ENCODE data around the gene GMFB. TPM values are rescaled to one million over a fixed set of nuclear protein-coding genes. Genes with fewer than 3 reads are reported as not detected.

The GMFB gene
- total RNA-seq, 1 experiment from 2014 or later, result 79.2 TPM

DNA sequence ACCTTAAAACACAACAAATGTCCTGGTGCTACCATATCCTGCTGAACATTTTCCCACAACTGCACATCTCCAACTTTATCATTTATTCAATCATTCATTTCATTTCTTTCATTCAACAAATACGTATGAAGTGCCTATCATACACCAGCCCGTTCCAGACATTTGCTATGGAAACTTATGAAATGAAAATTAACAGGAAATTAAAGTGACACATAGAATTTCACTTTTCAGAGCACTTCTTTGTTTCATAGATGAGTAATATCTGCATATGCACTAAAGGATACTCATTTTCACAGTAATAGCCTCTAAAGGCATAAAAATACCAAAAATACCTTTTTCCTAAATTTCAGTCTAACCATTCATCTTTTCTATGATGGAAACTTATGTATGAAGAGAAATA lies 60.3 kb downstream of the GMFB start:
- no peak overlapping the region for H2BK120ac ChIP-seq (ENCODE audit: low read depth, low read length, poor library complexity, severe bottlenecking)
- H3K4me3 Mint-ChIP-seq, result no peak overlapping the region
- peaks cover 4% of the 10 kb centered on the region; the same call in 1 of the 2 replicates for H3K79me2 ChIP-seq (ENCODE audit: insufficient read depth, low read length)
- H3K4ac ChIP-seq (ENCODE audit: low read depth, low read length), result no peak overlapping the region
- H2AK5ac ChIP-seq (ENCODE audit: insufficient read length, low read length), result no peak overlapping the region
- H2AFZ ChIP-seq (ENCODE audit: low read length), result no peak overlapping the region
- no peak overlapping the region for H2BK5ac ChIP-seq (ENCODE audit: insufficient read length, low read length)
- H3K4me1 ChIP-seq (ENCODE audit: insufficient read depth, low read length), result no peaks in the 10 kb centered on the region
- H3K27ac ChIP-seq (ENCODE audit: insufficient read length, low read depth, low read length), result no peak overlapping the region
- no peak overlapping the region for H4K5ac ChIP-seq (ENCODE audit: insufficient read length, low read depth, low read length)
- no peak overlapping the region for H3K27ac Mint-ChIP-seq
- no peak overlapping the region for H3T11ph ChIP-seq (ENCODE audit: low read length)
- no peak overlapping the region for H3K14ac ChIP-seq (ENCODE audit: insufficient read depth, low read length)
- no peak overlapping the region for H3K18ac ChIP-seq (ENCODE audit: insufficient read length, low read depth, low read length)
- H3K79me1 ChIP-seq (ENCODE audit: insufficient read depth, low read depth, low read length, poor library complexity, severe bottlenecking), result no peaks in the 10 kb centered on the region
- H3K4me1 Mint-ChIP-seq, result peaks cover 11 to 13% of the 10 kb centered on the region in 2 experiments
- H4K20me1 ChIP-seq (ENCODE audit: control insufficient read depth, insufficient read depth, insufficient read length), result no peaks in the 10 kb centered on the region
- H3K56ac ChIP-seq (ENCODE audit: insufficient read length, low read depth, low read length), result no peak overlapping the region
- WGBS (ENCODE audit: extremely low coverage, insufficient read length, low lambda C conversion rate), result 100% methylated on average over 1 of the region's 2 CpGs
- H4K91ac ChIP-seq (ENCODE audit: insufficient read length, low read depth, low read length), result no peak overlapping the region
- no peaks in the 10 kb centered on the region for H3K23me2 ChIP-seq (ENCODE audit: insufficient read length, low read depth, low read length, poor library complexity, severe bottlenecking)
- no peak overlapping the region for H2BK15ac ChIP-seq (ENCODE audit: low read depth, low read length)
- H3K27me3 Mint-ChIP-seq (ENCODE audit: low read depth), result no peaks in the 10 kb centered on the region
- no peak overlapping the region for H3K9ac ChIP-seq (ENCODE audit: extremely low read depth, insufficient read length, low read length)
- no peak overlapping the region for H2BK20ac ChIP-seq (ENCODE audit: low read depth, low read length, poor library complexity, severe bottlenecking)
- H3K4me2 ChIP-seq (ENCODE audit: insufficient read depth, insufficient read length, low read length), result no peak overlapping the region
- H4K8ac ChIP-seq (replicated peaks; ENCODE audit: insufficient read length, low read depth, low read length), result no peak overlapping the region
- H3K9me3 Mint-ChIP-seq, result no peaks in the 10 kb centered on the region
- TF ChIP-seq, protein P1, sequence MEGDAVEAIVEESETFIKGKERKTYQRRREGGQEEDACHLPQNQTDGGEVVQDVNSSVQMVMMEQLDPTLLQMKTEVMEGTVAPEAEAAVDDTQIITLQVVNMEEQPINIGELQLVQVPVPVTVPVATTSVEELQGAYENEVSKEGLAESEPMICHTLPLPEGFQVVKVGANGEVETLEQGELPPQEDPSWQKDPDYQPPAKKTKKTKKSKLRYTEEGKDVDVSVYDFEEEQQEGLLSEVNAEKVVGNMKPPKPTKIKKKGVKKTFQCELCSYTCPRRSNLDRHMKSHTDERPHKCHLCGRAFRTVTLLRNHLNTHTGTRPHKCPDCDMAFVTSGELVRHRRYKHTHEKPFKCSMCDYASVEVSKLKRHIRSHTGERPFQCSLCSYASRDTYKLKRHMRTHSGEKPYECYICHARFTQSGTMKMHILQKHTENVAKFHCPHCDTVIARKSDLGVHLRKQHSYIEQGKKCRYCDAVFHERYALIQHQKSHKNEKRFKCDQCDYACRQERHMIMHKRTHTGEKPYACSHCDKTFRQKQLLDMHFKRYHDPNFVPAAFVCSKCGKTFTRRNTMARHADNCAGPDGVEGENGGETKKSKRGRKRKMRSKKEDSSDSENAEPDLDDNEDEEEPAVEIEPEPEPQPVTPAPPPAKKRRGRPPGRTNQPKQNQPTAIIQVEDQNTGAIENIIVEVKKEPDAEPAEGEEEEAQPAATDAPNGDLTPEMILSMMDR (conservative IDR thresholded peaks at IDR 0.05), result no peak
- peaks cover 24 to 57% (median 55%) of the 10 kb centered on the region in 3 experiments; a peak in 6 of 7 replicates for H3K36me3 Mint-ChIP-seq (ENCODE audit: insufficient read depth in 1 of 3, low read depth in 3 of 3)
- DNase-seq, result no peak
- H3K27me3 ChIP-seq (ENCODE audit: insufficient read depth, low read length), result no peaks in the 10 kb centered on the region
- no peak overlapping the region for H3K23ac ChIP-seq (ENCODE audit: insufficient read length, low read depth, low read length)
- no peak overlapping the region for H2BK12ac ChIP-seq (ENCODE audit: insufficient read length, low read depth, low read length)
- no peaks in the 10 kb centered on the region for H3K9me3 ChIP-seq (ENCODE audit: control insufficient read depth, low read depth, low read length)
